HG03196 (cell line): Measurements from ENCODE around the gene PLAAT4.
"Not testable (repeated sequence)": the region's sequence is repeated elsewhere in the genome, so short reads cannot be mapped to it uniquely, and the experiment has no call there.

ENCODE experiments used
- ATAC-seq: cut with Tn5 transposase; IDR thresholded peaks from one replicate; pipeline ENCODE4 v1.9.1; 2021; ENCODE audit not compliant: unreplicated experiment

The PLAAT4 gene

GRCh38 chr11:63537293-63538101 is 889 bp downstream of the PLAAT4 start:
- ATAC-seq: no peak

DNA sequence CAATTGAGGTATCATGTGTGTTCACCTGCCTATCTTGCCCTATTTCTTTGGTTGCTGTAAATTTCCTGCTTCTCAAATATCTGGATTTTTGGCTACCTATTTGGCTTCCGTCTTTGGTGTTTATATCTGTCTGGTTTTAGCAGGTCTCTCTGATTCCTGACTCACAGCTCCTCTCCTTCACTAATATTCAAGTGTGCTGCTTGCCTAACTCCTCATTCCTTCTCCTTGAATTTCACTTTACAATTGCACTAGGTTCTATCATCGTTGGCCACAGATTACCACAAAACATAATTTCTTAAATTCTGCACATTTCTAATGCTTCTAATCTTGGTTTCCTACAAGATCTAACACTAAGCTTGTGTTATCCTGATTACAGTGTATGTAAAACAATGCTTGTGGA is 5.9 kb downstream of the PLAAT4 start:
- ATAC-seq: not testable (repeated sequence)

GRCh38 chr11:63543711-63544110 is 7.1 kb downstream of the PLAAT4 start:
- no peak for ATAC-seq

GRCh38 chr11:63547061-63547460 is 10.5 kb downstream of the PLAAT4 start:
- ATAC-seq: no peak

DNA sequence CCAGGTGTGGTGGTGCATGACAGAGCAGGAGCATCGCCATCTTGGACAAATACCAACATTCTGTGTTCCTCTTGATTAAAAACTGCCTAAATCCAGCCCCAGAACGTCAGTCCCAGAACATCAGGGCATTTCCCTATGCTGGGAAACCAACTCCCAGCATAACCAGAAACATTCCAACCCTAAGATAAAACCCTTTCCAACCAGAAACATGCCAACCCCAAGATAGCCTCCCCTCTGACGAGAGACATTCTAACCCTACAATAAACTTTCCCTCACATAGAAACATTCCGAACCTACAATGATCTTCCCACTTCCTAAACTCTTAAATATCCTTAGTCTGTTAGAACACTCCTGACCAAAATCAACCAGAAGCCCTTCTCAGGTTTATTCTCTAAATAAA is 11.6 kb downstream of the PLAAT4 start:
- ATAC-seq: no peak

GRCh38 chr11:63549411-63549810 is 12.8 kb downstream of the PLAAT4 start:
- ATAC-seq: no peak

DNA sequence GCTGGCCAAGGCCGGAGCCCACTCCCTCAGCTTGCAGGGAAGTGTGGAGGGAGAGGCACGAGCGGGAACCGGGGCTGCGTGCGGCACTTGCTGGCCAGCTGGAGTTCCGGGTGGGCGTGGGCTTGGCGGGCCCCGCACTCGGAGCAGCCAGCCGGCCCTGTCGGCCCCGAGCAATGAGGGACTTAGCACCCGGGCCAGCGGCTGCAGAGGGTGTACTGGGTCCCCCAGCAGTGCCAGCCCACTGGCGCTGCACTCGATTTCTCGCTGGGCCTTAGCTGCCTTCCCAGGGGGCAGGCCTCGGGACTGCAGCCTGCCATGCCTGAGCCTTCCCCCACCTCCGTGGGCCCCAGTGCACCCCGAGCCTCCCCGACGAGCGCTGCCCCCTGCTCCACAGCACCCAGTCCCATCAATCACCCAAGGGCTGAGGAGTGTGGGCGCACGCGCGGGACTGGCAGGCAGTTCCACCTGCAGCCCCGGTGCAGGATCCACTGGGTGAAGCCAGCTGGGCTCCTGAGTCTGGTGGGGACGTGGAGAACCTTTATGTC is 13.6 kb downstream of the PLAAT4 start:
- not testable (repeated sequence) for ATAC-seq

GRCh38 chr11:63551091-63551888 is 14.7 kb downstream of the PLAAT4 start:
- no peak for ATAC-seq

GRCh38 chr11:63551889-63552266 is 15.3 kb downstream of the PLAAT4 start:
- no peak for ATAC-seq

DNA sequence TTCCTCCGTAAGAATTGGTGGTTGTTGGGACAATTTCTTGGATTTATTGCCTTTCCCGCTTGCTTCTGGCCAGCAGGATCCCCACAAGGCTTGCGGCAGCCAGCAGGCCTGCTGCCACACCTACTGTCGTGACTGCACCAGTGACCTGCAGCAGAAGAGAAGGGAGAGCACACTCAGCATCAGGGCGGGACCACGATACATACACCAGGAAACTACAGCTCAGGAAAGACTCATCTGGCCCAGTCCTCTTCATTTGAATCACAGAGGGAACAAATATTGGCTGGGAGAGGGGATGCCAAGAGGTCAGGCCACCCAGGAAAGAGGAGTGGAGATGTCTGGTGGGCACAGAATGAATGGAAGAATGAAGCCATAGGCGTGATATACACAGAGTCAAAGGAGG is 16.3 kb downstream of the PLAAT4 start:
- ATAC-seq: no peak

GRCh38 chr11:63553759-63554158 is 17.2 kb downstream of the PLAAT4 start:
- peak; percentile 55 for ATAC-seq

DNA sequence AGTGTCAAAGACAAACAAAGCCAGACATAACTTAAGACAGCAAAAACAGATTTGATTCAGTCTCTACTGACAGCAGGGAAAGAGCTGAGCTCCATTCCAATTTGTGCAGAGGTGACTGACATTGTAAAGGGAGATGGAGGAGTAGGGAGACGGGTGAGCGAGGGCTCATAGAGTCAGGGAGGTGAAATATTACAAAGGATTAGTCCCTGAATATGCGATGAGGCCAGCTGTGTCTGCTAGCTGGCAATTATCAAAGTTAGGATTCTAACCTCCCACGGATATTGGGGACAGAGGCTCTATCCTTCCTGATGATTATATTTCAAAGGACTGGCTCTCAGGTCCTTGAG is 18.2 kb downstream of the PLAAT4 start:
- ATAC-seq: no peak

DNA sequence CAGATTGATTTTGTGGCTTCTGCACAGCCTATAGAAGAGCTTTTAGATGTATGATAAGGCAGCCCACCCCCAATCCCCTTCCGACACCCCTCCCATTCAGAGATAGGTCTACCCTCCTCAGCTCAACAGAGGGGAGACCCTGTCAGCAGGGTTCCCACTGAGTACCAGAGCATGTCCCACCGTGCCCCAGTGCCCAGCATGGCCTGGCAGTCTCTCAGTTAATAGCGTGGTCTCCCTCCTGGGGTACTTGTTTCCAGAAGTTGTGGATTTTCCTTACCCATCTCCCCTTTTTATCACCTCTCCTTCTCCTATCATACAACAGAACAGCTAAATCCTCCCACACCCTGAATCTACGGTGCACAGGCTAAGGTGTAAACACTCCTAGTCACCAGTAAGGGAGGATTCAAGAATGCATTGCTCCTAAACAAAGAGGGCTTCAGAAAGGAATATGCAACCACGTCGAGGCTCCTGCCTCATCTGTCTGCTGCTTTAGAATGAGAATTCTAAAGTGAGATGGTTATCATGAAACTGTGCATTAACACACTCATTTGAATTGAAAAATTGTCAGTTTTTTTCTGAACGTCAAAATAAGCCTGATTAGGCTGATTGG is 19.9 kb downstream of the PLAAT4 start:
- no peak for ATAC-seq

DNA sequence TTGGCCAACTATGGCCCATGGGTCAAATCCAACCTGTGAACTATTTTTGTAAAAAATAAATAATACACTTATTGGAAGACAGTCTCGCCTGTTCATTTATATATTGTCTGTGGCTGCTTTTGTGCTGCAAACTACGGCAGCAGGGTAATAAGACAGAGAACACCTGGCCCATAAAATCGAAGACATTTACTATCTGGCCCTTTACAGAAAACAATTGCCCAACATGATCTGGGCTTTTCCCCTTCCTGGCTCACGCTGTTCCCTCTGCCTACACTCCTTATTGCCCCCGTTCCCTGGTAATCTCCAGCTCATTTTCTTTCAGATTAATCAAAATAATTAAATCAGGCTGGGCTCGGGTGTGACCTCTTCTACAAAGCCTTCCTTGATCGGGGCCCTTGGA is 21.0 kb downstream of the PLAAT4 start:
- no peak for ATAC-seq

- ATAC-seq: no peak
Observed at GRCh38 chr11:63558459-63559157, 22.0 kb downstream of the PLAAT4 start.

DNA sequence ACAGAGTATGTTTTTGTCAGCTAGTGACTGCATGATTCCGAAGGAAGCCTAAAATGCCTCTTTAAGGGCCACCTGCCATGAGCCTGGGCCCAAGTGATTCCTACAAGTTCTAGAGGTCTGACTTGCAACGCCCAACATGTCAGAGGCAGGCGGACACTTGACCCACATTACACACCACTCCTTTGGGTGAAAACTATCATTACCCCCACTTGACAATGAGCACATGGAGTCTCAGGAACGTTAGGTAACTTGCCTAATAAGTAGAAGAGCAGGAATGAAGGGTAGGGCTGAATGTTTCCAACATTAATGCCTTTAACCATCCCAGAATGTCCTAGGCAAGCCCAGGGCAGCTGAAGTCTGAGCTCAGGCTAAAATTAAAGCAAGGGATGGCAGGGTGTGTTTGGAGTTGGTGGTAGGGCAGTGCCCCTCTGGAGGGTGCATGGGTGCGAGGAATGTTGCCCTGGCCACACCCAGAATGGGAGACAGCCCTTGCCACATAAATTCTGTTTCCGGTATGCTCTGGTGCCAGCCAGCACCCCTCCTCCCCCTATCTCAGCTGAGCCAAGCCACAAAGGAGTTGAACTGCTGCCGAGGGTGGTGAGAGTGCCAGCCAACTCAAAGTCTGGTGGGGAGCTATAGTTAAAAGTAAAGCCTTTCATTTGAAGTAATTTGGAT is 24.0 kb downstream of the PLAAT4 start:
- ATAC-seq: no peak

DNA sequence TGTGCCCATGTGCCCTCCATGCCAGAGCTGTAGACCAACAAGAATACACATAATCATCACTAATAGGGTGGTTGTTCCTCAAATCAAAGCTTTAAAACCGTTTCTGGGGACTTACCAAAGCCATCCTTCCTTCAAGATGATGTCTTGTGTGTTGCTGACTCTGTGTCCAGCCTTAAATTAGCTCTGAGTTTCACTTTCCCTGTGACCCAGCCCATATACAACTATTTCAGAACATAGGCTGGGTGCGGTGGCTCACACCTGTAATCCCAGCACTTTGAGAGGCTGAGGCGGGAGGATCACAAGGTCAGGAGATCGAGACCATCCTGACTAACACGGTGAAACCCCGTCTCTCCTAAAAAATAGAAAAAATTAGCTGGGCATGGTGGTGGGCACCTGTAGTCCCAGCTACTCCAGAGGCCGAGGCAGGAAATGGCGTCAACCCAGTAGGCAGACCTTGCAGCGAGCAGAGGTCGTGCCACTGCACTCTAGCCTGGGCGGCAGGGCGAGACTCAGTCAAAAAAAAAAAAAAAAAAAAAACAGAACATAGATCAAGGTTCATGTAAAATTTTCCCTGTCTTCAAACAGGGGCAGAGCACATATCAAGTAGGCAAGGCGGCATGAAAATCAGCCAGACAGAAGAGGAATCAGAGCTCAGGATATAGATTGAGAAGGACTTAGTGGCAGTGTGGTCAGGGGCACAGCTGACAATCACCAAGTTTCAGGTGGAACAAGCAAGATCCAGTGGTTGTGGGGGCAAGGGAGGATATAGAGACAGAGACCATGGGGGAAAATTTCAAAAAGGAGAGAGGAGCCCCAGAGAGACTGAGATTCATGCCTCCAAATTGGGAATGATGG is 26.8 kb downstream of the PLAAT4 start, which contains the start of gene PLAAT2:
Gene PLAAT2, minus strand, starts transcription at position 179 of the 855 bp plus-strand sequence. Its CDS starts 55 bp downstream, at position 124.
- ATAC-seq: no peak

GRCh38 chr11:63564056-63564774 is 27.6 kb downstream of the PLAAT4 start:
- ATAC-seq: peak; percentile 46
